MV-4-11 (cell line): ENCODE data around the gene TMEM207.

Experiments
- DNase-seq: peaks from one replicate; lab custom pipeline; 2025; lab: John Stamatoyannopoulos, UW

The TMEM207 gene

DNA sequence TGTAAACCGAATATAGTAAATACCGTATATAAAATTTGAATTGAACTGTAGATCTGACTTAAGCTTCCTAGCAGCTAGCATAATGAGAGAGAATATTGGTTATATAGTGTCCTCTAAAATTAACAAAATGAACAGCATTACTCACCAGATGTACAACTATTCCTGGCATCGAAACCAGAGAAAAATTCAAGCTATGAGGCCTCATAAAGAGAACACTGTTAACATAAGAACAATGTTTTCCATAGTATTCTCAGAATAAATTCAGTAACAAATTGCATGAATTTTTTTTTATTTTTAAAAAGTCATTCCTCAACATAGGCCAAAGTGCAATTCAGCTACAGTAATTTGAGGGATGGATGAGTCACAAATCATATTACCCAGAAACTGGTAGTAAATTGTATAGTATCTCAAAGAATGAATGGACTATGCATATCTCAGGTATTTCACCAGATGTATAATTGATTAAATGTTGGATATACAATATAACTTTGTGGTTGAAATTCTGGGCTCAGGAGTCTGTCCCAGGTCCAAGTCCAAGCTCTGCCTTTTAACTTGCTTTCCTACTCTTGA lies 5.0 kb downstream of the TMEM207 start:
- no peak for DNase-seq

DNA sequence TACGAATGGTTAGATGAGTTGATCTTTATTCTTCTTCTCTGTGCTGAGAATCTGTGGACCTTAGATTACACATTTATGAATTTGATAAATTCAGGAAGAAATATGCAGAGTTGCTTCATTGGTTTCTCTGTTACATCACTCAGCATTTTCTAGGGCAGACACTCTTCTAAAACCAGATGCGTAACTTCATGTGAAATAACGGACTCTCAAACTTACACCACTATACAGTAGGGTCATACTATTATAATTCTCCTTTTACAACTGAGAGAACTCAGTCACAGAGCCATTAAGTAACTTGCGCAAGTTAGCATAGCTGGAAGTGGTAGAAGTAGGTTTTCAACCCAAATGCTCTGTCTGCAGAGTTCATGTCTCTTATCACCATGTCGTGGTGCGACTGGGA lies 5.7 kb downstream of the TMEM207 start:
- peak; percentile 96 for DNase-seq

DNA sequence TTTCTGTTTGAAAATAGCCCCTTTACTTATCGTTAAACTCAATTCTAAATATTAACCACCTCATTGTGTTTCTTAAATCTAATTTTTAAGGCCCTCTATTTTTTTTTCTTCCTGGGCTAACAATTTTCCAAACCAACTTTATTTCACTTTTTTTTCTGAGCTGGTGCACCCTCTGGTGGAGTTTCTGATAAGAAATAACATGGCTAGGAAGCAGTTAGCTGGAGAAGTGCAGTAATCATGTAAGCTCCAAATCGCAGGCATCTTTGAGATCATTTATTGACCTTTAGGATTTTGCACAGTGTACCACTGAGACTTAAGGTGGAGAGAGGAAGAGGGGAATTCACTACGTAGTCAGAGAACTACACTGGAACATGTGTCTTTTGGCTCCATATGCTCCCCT lies 6.4 kb downstream of the TMEM207 start:
- DNase-seq, result peak; percentile 62

DNA sequence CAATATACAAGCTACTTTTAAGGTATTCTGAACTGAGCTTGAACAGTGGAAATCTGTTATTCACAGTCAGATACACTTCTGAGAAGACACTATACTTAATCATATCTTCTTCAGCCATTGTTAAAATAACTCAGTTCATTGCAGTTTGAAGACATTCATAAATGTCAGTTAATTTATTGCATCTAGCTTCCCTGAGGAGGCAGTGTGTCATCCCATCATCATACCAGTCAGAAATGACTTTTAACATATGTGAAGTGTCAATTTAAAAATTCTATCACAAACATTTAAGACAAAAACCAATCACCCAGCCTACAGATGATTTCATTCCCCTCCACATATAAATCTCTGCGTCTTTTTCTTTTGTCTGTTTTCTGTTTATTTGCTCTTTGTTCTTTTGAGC lies 7.5 kb downstream of the TMEM207 start:
- DNase-seq, result no peak

DNA sequence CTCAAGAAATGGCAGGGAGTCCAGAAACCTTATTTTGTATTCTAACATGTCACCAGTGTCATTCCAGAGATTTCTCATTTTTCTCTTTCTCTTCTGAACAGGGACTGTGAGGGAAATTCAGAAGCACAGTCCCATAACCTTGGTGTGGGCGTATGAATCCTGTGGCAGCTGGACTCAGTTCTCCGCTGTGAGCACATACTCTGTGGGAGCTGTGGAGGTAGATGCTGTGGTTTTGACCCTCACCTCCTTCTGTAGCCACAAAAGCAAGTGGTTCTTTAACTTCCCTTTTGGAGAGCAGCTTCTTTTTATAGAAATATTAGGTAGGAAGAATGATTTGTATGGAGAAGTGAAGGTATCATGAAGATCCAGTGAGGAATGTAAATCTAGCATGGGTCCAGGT lies 13.4 kb downstream of the TMEM207 start:
- DNase-seq, result peak; percentile 35

DNA sequence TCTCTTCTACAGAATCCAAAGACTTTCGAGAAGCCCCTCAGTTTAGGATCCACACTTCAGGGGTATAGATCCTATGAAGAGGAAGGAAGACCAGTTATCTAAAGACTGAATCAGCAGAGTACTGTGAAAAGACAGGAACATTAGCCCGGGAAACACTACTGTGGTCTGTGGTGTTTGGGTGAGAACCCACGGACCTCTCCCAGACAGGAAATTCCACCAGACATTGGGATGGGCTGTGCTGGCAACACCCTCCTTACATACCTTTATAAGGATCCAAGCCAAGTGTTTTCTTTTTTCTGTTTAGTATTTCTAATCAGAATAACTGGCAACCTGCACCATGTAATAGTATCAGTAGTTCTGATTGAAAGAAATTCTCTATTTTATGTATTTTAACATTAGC lies 14.1 kb downstream of the TMEM207 start:
- no peak for DNase-seq

DNA sequence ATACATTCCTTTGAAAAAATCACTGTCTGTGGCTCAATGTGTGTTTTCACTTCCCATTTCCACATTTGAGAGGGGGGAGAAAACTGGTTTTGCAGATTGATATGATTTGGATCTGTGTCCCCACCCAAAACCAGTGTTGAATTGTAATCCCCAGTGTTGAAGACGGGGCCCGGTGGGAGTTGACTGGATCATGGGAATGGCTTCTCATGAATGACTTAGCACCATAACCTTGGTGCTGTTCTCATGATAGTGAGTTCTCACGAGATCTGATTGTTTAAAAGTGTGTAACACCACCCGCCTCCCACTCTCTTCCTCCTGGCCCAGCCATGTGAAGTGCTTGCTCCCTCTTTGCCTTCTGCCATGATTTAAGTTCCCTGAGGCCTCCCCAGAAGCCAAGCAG lies 16.1 kb downstream of the TMEM207 start:
- DNase-seq, result no peak

DNA sequence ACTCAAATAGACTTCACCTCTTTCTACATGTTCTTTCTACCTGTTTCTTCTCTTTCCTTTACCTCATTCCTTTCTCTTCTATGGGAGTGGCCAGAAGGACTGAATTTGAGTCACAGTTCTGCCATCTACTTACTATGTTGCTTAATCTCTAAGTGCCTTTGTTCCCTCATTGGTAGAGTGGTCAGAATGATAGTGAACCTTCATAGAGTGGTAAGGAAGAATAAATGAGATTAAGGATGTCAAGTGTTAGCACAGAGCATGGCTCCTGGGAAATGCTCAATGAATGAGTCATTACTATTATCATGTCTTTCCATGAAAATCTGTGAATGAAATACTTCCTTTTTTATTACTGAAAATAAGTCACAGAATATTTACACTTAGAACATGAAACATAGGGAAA lies 17.5 kb downstream of the TMEM207 start:
- peak; percentile 33 for DNase-seq

DNA sequence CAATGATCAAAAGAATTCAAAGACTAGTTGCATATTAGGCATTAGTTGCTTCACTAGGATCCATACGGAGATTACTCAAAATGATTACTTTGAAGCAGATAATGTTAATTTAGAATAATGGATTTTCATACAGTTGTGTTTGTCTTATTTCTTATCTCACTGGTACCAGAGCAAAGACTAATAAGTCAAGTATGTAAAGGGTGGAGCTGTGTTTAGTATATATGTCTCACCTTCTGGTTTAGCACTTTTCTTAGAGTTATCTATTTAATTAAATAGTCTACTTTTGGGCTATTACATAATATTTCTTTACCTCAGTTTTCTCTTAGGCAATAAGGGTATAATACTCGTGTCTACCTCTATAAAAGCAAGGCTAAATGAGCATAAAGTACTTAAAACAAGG lies 18.8 kb downstream of the TMEM207 start:
- DNase-seq, result no peak

DNA sequence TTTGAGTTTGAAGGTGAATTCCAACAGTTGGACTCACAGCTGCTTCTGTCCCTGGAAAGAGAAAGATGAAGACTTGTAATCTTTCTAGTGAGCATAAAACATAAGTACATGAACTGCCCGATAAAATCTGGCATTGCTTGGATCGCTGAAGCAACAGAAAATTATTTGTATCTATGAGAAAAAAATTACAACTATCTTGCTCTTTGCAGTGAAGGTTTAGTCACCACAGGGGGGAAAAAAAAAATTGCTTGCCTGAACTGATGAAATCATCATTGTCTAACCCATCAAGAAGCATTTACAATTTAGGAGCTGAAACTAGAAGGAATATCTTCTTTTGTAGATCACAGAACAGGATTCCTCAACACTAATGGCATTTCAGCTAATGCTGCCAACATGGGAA lies 20.0 kb downstream of the TMEM207 start:
- no peak for DNase-seq

DNA sequence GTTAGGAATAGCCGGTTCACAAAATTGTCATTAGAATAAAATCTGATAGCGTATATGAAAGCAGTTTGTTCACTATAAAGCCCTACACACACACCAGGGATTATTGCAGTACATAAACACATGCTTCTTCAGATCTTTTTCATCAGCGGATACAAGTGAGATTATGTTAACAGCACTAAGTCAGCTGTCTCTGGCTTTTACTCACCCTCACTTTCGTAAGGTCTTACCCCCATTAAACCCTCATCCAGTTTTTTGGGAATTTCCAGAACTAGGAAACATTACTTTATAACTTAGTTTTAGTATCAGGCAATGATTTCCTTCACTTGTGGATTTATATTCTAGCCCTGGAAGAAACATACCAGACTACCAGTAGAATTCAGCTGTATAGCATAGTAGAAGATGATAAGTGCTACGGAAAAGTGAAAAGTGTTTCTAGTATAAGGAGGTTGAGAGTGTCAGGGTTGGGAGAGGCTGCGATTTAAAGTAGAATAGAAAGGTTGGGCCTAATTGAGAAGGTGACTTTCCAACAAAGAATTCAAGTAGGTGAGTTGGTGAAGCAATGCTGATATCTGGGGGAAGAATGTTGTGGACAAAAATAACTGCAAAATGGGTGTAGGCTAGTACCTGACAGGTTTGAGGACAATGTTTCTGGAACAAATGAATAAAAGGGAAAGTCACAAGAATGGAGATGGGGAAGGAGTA lies 22.7 kb downstream of the TMEM207 start:
- no peak for DNase-seq

DNA sequence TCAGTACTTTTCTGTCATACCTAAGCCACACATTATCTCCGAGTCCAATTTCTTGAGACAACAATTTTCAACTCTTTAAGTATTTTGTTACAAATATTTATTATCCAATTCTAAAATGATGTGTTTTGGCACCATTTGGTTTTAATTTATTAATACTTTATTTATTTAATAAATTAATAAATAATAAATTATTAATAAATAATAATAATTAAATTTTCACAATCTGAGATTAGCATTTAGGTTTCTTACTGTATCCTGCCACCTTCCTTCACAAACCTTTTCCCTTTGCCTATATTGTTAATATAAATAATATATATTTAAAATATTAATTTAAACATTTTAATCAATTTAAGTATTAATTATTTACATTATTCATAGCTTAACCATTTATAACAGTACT lies 23.9 kb downstream of the TMEM207 start:
- no peak for DNase-seq

DNA sequence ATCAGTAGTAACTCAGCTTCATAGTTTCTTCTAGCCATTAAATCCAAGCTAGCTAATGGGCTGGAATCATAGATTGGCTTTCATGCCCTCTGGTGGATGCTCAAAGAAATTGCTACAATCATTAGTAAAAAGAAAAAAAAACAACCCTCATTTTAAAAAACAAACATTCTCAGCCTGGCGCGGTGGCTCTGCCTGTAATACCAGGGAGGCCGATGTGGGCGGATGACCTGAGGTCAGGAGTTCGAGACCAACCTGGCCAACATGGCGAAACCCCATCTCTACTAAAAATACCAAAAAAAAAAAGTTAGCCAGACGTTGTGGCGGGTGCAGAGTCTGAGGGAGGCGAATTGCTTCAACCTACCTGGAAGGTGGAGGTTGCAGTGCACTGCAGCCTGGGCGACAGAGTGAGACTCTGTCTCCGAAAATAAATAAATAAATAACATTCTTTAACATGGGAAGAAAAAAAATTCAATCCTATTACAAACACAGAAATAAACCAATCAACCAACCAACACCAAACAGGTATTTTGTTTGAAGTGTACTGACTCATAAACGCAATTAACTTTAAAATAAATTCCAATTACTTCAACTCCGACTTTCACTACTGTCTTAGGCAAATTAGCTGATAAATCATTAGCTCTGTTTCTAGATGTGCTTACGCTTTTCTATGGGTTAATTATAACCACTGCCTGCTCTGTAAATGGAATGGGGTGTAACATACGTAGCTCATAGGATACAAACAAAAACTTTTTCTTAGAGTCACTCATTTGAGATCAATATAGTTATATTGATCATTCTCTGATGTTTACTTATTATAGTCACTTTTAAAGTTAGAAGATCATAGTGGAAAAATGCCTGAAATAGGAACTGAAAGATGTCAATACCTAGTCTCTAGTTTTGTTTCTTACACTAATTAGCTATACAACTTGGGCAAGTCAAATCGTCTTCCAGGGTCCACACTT lies 24.9 kb downstream of the TMEM207 start:
- DNase-seq, result peak; percentile 50

DNA sequence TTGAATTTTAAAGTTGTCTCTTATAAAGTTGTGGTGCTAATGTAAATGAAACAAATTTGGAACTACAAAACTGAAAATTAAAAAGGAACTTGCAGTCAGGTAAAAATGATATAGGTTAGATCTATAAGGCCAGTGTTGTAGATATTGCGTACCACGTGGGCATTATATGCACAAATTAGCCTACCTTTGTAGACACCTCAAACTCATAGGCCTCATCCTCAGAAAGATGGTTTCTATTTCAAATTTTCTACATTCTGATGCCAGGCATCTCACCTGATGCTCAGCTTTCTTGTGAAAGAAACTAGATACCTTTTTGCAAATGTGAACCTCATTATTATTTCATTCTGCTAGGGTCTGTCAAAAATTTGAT lies 25.6 kb downstream of the TMEM207 start:
- no peak for DNase-seq

DNA sequence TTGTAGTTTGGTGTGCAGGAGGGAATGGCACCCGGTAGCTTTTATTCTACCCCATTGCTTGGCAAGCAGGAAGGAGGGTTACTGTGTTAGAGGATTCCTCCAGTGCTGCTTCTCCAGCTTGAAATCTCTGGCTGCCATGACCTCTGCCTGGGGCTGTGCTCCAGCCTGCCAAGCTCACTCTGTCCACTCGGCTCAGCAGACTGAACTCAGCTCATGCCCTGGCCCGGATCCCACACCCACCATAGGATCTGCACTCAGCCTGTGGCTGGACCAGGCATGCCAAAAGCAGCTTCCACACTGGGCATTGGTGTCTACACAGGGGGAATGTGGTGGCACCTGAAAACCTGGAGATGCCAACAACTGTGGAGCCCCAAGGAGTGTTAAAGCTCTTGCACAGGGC lies 35.4 kb downstream of the TMEM207 start:
- DNase-seq, result no peak

DNA sequence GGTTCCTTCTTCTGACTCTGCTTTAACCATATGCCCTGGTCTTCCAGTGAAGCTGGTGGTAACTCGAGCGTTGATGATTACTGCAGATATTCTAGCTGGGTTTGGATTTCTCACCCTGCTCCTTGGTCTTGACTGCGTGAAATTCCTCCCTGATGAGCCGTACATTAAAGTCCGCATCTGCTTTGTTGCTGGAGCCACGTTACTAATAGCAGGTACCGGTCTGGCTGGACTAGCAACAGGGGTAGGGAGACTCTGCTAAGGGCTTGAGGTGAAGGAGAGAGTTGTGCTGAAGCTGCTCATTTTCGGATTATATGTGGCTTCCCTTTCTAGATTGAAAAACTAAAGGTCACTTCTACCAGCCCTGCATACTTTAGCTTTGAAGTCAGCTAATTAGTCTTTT lies 45.0 kb downstream of the TMEM207 start:
- no peak for DNase-seq

DNA sequence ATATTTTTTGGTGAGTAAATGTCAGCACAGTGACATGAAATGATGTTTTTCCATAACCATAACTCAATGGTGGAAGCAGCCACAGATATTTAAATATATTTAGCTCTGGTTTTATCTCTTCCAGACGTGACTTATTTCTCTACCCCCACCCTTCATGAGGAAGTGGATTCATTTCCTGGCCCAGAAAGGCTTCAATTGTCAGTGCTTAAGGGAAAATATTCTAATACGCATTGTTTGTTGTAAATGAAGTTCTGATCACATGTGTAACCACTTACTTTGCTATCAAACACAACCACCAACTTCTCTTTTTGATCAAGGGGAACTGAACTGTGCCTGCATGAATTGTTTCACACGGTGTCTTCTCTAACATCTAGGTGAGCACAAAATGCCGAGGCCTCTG lies 47.7 kb downstream of the TMEM207 start:
- DNase-seq, result no peak

DNA sequence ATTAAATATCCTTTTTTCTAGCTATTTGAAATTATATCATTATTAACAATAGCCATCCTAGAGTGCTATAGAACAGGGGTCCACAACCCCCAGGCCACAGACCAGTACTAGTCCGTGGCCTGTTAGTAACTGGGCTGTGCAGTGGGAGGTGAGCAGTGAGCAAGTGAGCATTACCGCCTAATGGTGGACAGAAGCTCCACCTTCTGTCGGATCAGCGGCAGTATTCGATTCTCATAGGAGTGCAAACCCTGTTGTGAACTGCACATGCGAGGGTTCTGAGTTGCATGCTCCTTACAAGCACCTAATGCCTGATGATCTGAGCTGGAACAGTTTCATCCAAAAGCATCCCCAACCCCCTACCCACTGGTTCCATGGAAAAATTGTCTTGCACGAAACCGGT lies 50.0 kb downstream of the TMEM207 start:
- DNase-seq, result no peak

DNA sequence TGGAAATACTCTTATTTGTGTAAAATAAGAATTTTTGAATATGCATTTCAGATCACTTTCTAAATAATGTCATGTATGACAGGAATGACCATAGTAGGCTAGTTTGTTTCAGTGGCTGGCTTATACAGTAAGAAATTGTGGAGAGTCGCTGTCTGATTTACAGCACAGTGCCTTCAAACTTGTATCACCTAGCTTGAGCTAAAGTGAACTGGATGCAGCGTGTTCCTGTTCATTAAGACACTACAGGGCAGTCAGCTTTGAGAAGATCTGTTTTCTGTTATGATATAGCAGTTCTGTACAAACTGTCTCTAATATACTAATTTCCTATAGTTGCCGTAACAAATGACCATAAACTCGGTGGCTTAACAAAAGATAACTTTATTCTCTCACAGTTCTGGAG lies 51.8 kb downstream of the TMEM207 start:
- DNase-seq, result no peak

DNA sequence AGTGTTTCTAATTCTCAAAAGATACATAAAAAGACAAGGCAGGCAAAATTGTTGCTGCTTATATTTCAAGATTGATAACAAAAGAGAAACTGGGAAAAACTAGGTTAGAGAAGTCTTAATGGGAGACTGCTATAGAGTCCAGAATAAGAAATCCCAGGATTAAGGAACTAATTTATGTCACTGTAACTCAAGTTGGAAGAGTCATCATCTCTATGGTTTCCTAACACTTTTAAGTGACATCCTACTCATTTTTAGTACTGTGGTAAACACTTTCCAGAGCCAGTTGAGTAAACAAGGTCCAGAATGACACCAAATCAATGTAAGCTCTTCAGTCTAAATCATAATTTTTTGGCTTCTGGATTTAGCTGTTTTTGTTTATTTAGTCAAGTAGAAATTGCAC lies 53.7 kb downstream of the TMEM207 start:
- DNase-seq, result no peak

DNA sequence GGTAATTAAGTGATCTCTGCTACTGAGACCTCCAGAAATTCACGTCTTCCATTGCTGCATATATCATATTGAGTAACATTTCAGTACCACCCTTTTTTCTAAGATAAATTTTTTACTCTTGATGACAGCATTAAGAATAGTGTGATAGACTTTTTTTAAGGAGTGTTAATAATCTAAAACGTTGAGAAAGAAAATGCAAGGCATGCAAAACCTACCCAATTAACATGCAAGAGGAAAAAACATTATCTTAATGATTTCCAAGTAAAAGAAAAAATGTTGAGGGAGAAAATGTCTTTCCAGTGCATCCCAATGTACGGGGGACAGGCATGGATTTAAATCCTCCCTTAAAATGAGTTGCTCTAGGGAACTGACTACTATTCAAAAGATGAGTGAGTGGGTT lies 61.0 kb downstream of the TMEM207 start:
- no peak for DNase-seq

DNA sequence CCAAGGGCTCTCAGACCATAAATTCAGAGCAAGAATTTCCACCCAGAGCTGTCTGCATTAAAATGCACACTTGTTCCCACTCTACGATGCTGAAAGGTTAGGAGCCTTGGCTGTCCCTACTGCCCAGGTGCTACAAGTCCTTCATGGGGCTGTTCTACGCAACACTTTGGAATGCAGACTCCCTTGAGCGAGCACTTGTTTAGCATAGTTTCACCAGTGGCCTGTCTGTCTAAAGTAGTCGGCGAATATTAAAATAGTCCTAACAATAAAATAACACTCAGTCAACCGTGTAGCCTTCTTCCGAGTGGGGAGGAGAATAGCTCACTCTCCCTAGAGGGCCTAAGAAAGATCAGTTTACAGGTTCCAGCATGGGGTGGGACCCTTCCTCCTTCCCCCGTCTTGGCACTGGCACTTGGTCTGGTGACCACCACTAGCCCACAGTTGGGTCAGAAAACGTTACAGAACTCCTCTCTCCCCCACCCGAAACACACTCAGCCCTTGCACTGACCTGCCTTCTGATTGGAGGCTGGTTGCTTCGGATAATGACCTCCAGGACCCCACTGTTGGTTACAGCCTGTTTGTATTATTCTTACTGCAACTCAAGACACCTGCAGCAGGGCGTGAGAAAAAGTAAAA lies 62.0 kb downstream of the TMEM207 start, which contains the start of gene CLDN16:
Gene CLDN16 (plus strand): TSS at position 586 of the 636 bp plus-strand sequence. CDS start 167 bp downstream, outside the sequence.
- DNase-seq, result no peak
